LNCAP (cell line): Measurements from ENCODE around the gene GTF3C1.

Experiments used
- CTCF ChIP-seq: fragments of 450-650 bp; IDR thresholded peaks from 2 replicates; pipeline ENCODE4 v1.5.1; 2017; ENCODE audit warnings: mild to moderate bottlenecking

The GTF3C1 gene

GRCh38 chr16:27441998-27442397 is 107.7 kb downstream of the GTF3C1 start:
- TF ChIP-seq CTCF, result no peak

- no peak for TF ChIP-seq CTCF
Measured at GRCh38 chr16:27441276-27441675, 108.4 kb downstream of the GTF3C1 start.

- TF ChIP-seq CTCF, result no peak
Measured at GRCh38 chr16:27439271-27440018, 110.3 kb downstream of the GTF3C1 start.

GRCh38 chr16:27437946-27438345 is 111.8 kb downstream of the GTF3C1 start:
- no peak for TF ChIP-seq CTCF

- no peak for TF ChIP-seq CTCF
Measured at GRCh38 chr16:27436921-27437650, 112.6 kb downstream of the GTF3C1 start.

GRCh38 chr16:27436065-27436464 is 113.6 kb downstream of the GTF3C1 start:
- no peak for TF ChIP-seq CTCF

- TF ChIP-seq CTCF, result no peak
Measured at GRCh38 chr16:27434141-27435051, 115.3 kb downstream of the GTF3C1 start.
